WTC11 (cell line): ENCODE measurements around the gene GAK. TPM values are rescaled to one million over a fixed set of nuclear protein-coding genes. Genes with fewer than 3 reads are reported as not detected.

ENCODE experiments used
- ATAC-seq: fragments of 200-7000 bp; cut with Tn5 transposase; 2 replicates; pipeline ENCODE4 v1.10.0; 2021; ENCODE audit warnings: mild to moderate bottlenecking, moderate library complexity
- CTCF ChIA-PET: fragments of 300-600 bp; sonication (Branson Sonifier 250); formaldehyde crosslinking; loops from one replicate; lab custom pipeline; 2021; ENCODE audit warnings: antibody characterized with exemption; lab: Charles Lee
- POLR2A ChIA-PET: fragments of 350-600 bp; sonication (Branson Sonifier 250); formaldehyde crosslinking; loops from one replicate; lab custom pipeline; 2021; ENCODE audit warnings: antibody characterized with exemption; lab: Charles Lee
- DNase-seq: peaks from one replicate; pipeline ENCODE4 v3.0.0; 2021; ENCODE audit warnings: low spot score
- H3K27ac Mint-ChIP-seq: 2 replicates; pipeline ENCODE4 v1.8.0; 2021; ENCODE audit warnings: mixed read lengths
- H3K27me3 Mint-ChIP-seq: 2 replicates; pipeline ENCODE4 v1.8.0; 2021; ENCODE audit warnings: low read depth, mild to moderate bottlenecking, moderate library complexity, mixed read lengths
- H3K36me3 Mint-ChIP-seq: 2 replicates; pipeline ENCODE4 v1.8.0; 2021; ENCODE audit warnings: mixed read lengths
- H3K4me1 Mint-ChIP-seq: 2 replicates; pipeline ENCODE4 v1.8.0; 2022; ENCODE audit warnings: mixed read lengths
- H3K4me3 Mint-ChIP-seq: 2 replicates; pipeline ENCODE4 v1.8.0; 2021; ENCODE audit warnings: mild to moderate bottlenecking, moderate library complexity, mixed read lengths
- H3K9me3 Mint-ChIP-seq: 2 replicates; pipeline ENCODE4 v1.8.0; 2021; ENCODE audit warnings: mixed read lengths
- CREB1 ChIP-seq: sonication (generic); formaldehyde crosslinking; IDR thresholded peaks from 2 replicates; pipeline ENCODE4 v1.8.0; 2023; ENCODE audit warnings: mild to moderate bottlenecking, missing genetic modification reagents
- GTF2I ChIP-seq: fragments of 250-450 bp; sonication (Bioruptor Pico); conservative IDR thresholded peaks from 2 replicates; pipeline ENCODE4 v1.4.0; 2021; ENCODE audit warnings: mild to moderate bottlenecking
- NFATC4 ChIP-seq: fragments of 250-450 bp; sonication (Bioruptor Pico); IDR thresholded peaks from 2 replicates; pipeline ENCODE4 v1.9.0; 2021; ENCODE audit warnings: mild to moderate bottlenecking
- RORB ChIP-seq: fragments of 250-450 bp; sonication (Bioruptor Pico); IDR thresholded peaks from 2 replicates; pipeline ENCODE4 v1.9.0; 2021; ENCODE audit warnings: mild to moderate bottlenecking
- ZNF219 ChIP-seq: sonication (generic); formaldehyde crosslinking; IDR thresholded peaks from 2 replicates; pipeline ENCODE4 v1.8.0; 2023; ENCODE audit warnings: missing genetic modification reagents, mild to moderate bottlenecking, borderline replicate concordance
- ZNF263 ChIP-seq: sonication (generic); formaldehyde crosslinking; IDR thresholded peaks from 2 replicates; pipeline ENCODE4 v1.8.1; 2022; ENCODE audit warnings: low read depth, mild to moderate bottlenecking, moderate library complexity, missing genetic modification reagents
- ZNF396 ChIP-seq: fragments of 250-450 bp; sonication (Bioruptor Pico); IDR thresholded peaks from 2 replicates; pipeline ENCODE4 v1.8.0; 2021; ENCODE audit warnings: mild to moderate bottlenecking, moderate library complexity, borderline replicate concordance
- ZNF416 ChIP-seq: fragments of 250-450 bp; sonication (Bioruptor Pico); IDR thresholded peaks from 2 replicates; pipeline ENCODE4 v1.9.0; 2021; ENCODE audit warnings: mild to moderate bottlenecking, inconsistent platforms
- total RNA-seq: library from RNA; stranded (reverse); gene quantifications from 3 replicates; pipeline ENCODE4 v1.2.3, GENCODE V29; 2021
- TF ChIP-seq, protein P1 (sequence below): fragments of 250-450 bp; sonication (Bioruptor Pico); IDR thresholded peaks from 2 replicates; pipeline ENCODE4 v1.9.0; 2021; ENCODE audit warnings: moderate library complexity, mild to moderate bottlenecking, inconsistent platforms, borderline replicate concordance
- TF ChIP-seq, protein P2 (sequence below): sonication (generic); formaldehyde crosslinking; IDR thresholded peaks from 2 replicates; pipeline ENCODE4 v1.8.1; 2023; ENCODE audit warnings: mild to moderate bottlenecking, missing genetic modification reagents, borderline replicate concordance
- TF ChIP-seq, protein P3 (sequence below): sonication (generic); formaldehyde crosslinking; IDR thresholded peaks from 2 replicates; pipeline ENCODE4 v1.8.1; 2023; ENCODE audit warnings: mild to moderate bottlenecking, missing genetic modification reagents
- TF ChIP-seq, protein P4 (sequence below): sonication (generic); formaldehyde crosslinking; IDR thresholded peaks from 2 replicates; pipeline ENCODE4 v1.8.0; 2022; ENCODE audit warnings: missing genetic modification reagents
- TF ChIP-seq, protein P5 (sequence below): sonication (generic); formaldehyde crosslinking; IDR thresholded peaks from 2 replicates; pipeline ENCODE4 v1.8.1; 2022; ENCODE audit warnings: low read depth, mild to moderate bottlenecking, moderate library complexity, missing genetic modification reagents, borderline replicate concordance
- TF ChIP-seq, protein P6 (sequence below): sonication (generic); formaldehyde crosslinking; IDR thresholded peaks from 2 replicates; pipeline ENCODE4 v1.8.0; 2022; ENCODE audit warnings: mild to moderate bottlenecking, missing genetic modification reagents
- TF ChIP-seq, protein P7 (sequence below): sonication (generic); formaldehyde crosslinking; IDR thresholded peaks from 2 replicates; pipeline ENCODE4 v1.8.0; 2022; ENCODE audit warnings: mild to moderate bottlenecking, missing genetic modification reagents
- TF ChIP-seq, protein P8 (sequence below): sonication (generic); formaldehyde crosslinking; IDR thresholded peaks from 2 replicates; pipeline ENCODE4 v1.8.0; 2022; ENCODE audit warnings: mild to moderate bottlenecking, missing genetic modification reagents

Gene GAK
- total RNA-seq, 1 experiment from 2014 or later, result 121 TPM

DNA sequence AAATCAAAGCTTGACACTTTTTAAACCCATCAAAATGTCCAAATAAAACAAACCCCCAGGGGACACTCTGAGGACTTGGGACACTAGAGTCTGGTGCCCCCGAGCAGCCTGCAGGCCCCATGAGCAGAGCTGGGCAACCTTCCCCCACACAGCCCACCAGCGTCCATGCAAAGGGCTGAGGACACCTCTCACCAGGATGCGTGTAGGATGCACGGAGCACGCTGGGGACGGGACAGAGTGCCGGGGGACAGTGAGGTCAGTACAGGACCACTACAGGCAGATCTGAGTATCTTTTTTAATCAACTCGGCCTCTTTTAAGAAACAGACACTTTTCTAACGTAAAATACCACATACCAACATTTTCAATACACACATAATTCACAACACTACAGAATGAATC lies 6.9 kb downstream of the GAK start:
- POLR2A ChIA-PET, result no interaction called here
- H3K27ac Mint-ChIP-seq, result no peak overlapping the region; the same call in 1 of the 2 replicates

More for the DNA sequence above, 6.9 kb downstream of the GAK start:
- ATAC-seq, result no peak
- no peak overlapping the region for H3K4me3 Mint-ChIP-seq
- no peaks in the 10 kb centered on the region for H3K27me3 Mint-ChIP-seq
- DNase-seq, result no peak
- H3K9me3 Mint-ChIP-seq, result no peaks in the 10 kb centered on the region
- TF ChIP-seq RORB (CRISPR knock-in tag), result no peak
- no peak for TF ChIP-seq ZNF416 (CRISPR knock-in tag)
- TF ChIP-seq, protein P1, sequence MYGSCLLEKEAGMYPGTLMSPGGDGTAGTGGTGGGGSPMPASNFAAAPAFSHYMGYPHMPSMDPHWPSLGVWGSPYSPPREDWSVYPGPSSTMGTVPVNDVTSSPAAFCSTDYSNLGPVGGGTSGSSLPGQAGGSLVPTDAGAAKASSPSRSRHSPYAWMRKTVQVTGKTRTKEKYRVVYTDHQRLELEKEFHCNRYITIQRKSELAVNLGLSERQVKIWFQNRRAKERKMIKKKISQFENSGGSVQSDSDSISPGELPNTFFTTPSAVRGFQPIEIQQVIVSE (CRISPR knock-in tag), result no peak
- TF ChIP-seq, protein P2, sequence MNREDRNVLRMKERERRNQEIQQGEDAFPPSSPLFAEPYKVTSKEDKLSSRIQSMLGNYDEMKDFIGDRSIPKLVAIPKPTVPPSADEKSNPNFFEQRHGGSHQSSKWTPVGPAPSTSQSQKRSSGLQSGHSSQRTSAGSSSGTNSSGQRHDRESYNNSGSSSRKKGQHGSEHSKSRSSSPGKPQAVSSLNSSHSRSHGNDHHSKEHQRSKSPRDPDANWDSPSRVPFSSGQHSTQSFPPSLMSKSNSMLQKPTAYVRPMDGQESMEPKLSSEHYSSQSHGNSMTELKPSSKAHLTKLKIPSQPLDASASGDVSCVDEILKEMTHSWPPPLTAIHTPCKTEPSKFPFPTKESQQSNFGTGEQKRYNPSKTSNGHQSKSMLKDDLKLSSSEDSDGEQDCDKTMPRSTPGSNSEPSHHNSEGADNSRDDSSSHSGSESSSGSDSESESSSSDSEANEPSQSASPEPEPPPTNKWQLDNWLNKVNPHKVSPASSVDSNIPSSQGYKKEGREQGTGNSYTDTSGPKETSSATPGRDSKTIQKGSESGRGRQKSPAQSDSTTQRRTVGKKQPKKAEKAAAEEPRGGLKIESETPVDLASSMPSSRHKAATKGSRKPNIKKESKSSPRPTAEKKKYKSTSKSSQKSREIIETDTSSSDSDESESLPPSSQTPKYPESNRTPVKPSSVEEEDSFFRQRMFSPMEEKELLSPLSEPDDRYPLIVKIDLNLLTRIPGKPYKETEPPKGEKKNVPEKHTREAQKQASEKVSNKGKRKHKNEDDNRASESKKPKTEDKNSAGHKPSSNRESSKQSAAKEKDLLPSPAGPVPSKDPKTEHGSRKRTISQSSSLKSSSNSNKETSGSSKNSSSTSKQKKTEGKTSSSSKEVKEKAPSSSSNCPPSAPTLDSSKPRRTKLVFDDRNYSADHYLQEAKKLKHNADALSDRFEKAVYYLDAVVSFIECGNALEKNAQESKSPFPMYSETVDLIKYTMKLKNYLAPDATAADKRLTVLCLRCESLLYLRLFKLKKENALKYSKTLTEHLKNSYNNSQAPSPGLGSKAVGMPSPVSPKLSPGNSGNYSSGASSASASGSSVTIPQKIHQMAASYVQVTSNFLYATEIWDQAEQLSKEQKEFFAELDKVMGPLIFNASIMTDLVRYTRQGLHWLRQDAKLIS (CRISPR knock-in tag), result no peak
- no peak for TF ChIP-seq NFATC4 (CRISPR knock-in tag)
- TF ChIP-seq, protein P3, sequence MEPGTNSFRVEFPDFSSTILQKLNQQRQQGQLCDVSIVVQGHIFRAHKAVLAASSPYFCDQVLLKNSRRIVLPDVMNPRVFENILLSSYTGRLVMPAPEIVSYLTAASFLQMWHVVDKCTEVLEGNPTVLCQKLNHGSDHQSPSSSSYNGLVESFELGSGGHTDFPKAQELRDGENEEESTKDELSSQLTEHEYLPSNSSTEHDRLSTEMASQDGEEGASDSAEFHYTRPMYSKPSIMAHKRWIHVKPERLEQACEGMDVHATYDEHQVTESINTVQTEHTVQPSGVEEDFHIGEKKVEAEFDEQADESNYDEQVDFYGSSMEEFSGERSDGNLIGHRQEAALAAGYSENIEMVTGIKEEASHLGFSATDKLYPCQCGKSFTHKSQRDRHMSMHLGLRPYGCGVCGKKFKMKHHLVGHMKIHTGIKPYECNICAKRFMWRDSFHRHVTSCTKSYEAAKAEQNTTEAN (CRISPR knock-in tag), result no peak
- TF ChIP-seq, protein P4, sequence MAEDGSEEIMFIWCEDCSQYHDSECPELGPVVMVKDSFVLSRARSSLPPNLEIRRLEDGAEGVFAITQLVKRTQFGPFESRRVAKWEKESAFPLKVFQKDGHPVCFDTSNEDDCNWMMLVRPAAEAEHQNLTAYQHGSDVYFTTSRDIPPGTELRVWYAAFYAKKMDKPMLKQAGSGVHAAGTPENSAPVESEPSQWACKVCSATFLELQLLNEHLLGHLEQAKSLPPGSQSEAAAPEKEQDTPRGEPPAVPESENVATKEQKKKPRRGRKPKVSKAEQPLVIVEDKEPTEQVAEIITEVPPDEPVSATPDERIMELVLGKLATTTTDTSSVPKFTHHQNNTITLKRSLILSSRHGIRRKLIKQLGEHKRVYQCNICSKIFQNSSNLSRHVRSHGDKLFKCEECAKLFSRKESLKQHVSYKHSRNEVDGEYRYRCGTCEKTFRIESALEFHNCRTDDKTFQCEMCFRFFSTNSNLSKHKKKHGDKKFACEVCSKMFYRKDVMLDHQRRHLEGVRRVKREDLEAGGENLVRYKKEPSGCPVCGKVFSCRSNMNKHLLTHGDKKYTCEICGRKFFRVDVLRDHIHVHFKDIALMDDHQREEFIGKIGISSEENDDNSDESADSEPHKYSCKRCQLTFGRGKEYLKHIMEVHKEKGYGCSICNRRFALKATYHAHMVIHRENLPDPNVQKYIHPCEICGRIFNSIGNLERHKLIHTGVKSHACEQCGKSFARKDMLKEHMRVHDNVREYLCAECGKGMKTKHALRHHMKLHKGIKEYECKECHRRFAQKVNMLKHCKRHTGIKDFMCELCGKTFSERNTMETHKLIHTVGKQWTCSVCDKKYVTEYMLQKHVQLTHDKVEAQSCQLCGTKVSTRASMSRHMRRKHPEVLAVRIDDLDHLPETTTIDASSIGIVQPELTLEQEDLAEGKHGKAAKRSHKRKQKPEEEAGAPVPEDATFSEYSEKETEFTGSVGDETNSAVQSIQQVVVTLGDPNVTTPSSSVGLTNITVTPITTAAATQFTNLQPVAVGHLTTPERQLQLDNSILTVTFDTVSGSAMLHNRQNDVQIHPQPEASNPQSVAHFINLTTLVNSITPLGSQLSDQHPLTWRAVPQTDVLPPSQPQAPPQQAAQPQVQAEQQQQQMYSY (CRISPR knock-in tag), result no peak
- TF ChIP-seq ZNF219, result no peak
- TF ChIP-seq GTF2I (CRISPR knock-in tag), result no peak
- TF ChIP-seq, protein P5, sequence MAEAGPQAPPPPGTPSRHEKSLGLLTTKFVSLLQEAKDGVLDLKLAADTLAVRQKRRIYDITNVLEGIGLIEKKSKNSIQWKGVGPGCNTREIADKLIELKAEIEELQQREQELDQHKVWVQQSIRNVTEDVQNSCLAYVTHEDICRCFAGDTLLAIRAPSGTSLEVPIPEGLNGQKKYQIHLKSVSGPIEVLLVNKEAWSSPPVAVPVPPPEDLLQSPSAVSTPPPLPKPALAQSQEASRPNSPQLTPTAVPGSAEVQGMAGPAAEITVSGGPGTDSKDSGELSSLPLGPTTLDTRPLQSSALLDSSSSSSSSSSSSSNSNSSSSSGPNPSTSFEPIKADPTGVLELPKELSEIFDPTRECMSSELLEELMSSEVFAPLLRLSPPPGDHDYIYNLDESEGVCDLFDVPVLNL (CRISPR knock-in tag), result no peak
- no peak for TF ChIP-seq ZNF396 (CRISPR knock-in tag)
- TF ChIP-seq, protein P6, sequence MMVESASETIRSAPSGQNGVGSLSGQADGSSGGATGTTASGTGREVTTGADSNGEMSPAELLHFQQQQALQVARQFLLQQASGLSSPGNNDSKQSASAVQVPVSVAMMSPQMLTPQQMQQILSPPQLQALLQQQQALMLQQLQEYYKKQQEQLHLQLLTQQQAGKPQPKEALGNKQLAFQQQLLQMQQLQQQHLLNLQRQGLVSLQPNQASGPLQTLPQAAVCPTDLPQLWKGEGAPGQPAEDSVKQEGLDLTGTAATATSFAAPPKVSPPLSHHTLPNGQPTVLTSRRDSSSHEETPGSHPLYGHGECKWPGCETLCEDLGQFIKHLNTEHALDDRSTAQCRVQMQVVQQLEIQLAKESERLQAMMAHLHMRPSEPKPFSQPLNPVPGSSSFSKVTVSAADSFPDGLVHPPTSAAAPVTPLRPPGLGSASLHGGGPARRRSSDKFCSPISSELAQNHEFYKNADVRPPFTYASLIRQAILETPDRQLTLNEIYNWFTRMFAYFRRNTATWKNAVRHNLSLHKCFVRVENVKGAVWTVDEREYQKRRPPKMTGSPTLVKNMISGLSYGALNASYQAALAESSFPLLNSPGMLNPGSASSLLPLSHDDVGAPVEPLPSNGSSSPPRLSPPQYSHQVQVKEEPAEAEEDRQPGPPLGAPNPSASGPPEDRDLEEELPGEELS (CRISPR knock-in tag), result no peak
- no peak for TF ChIP-seq ZNF263
- TF ChIP-seq, protein P7, sequence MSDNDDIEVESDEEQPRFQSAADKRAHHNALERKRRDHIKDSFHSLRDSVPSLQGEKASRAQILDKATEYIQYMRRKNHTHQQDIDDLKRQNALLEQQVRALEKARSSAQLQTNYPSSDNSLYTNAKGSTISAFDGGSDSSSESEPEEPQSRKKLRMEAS (CRISPR knock-in tag), result no peak
- TF ChIP-seq CREB1, result no peak
- TF ChIP-seq, protein P8, sequence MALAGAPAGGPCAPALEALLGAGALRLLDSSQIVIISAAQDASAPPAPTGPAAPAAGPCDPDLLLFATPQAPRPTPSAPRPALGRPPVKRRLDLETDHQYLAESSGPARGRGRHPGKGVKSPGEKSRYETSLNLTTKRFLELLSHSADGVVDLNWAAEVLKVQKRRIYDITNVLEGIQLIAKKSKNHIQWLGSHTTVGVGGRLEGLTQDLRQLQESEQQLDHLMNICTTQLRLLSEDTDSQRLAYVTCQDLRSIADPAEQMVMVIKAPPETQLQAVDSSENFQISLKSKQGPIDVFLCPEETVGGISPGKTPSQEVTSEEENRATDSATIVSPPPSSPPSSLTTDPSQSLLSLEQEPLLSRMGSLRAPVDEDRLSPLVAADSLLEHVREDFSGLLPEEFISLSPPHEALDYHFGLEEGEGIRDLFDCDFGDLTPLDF (CRISPR knock-in tag), result no peak
- TF ChIP-seq, all 79 proteins: peak for 0
- Mint-ChIP-seq H3K4me1 (peaks cover 17% of the 10 kb centered on the region), H3K36me3 (no peaks in the 10 kb centered on the region)
- CTCF ChIA-PET, result interaction anchor here (1.7 kb wide), 1 partner anchor 80 kb away, joined by 3 read pairs; no protein-coding TSS in a partner anchor
